D721Med (cell line): ENCODE results near the gene COL23A1.
"Not testable (repeated sequence)": the region's sequence is repeated elsewhere in the genome, so short reads cannot be mapped to it uniquely, and the experiment has no call there.

Experiments
- DNase-seq: peaks from one replicate; pipeline ENCODE4 v3.0.0; 2011; ENCODE audit warnings: low spot score; ENCODE audit not compliant: insufficient read length
- FAIRE-seq: peaks from 2 replicates; lab custom pipeline; 2011; peaks lifted over from hg19 to GRCh38; lab: Jason Lieb, UNC
- CTCF ChIP-seq: IDR thresholded peaks from 2 replicates; pipeline ENCODE4 v1.5.1; 2012; ENCODE audit warnings: mild to moderate bottlenecking, control low read depth; ENCODE audit not compliant: insufficient read depth; ENCODE audit errors: missing control alignments

COL23A1 gene

GRCh38 chr5:178261666-178262600, 328.3 kb downstream of the COL23A1 start:
- no peak for FAIRE-seq

DNA sequence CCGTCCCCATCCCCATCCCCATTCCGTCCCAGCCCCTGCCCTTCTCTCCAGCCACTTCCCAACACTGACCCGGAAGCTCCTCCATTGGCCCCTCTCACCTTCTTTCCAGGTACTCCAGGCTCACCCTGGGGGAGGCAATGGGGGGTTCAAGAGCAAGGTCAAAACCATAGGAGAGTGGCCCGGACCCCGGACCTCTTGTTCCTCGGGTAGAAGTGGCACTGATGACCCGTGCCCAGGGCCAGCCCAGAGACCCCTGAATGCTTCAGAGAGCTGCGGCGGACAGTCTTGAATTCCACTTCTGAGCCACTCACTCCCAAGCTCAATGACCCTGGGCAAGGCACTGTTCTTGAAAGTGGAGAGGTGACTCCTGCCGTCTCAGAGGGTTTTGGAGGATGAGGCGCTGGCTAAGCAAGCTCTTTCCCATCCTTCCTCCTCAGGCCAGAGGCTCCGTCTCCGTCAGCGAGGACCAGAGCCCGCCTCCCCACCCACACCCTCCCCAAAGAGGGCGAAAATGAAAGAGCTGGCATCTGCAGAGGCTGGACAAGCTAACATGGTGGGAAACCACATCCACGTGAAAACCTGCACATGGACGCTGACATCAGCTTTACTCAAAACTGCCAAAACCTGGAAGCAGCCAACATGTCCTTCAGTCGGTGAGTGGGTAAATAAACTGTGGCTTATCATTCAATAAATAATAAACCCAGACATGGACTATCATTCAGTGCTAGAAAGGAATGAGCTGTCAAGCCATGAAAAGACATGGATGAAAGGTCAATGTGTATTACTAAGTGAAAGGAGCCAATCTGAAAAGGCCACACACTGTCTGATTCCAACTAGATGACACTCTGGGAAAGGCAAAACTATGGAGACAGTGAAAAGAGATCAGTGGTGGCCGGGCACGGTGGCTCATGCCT, 330.3 kb downstream of the COL23A1 start:
- FAIRE-seq (no peak), DNase-seq (no peak)
- no peak for TF ChIP-seq CTCF

More at GRCh38 chr5:178261666-178262600, 328.3 kb downstream of the COL23A1 start:
- DNase-seq: no peak
- TF ChIP-seq CTCF: no peak

GRCh38 chr5:178257650-178258049, 332.5 kb downstream of the COL23A1 start:
- no peak for FAIRE-seq

GRCh38 chr5:178256746-178257145, 333.4 kb downstream of the COL23A1 start:
- TF ChIP-seq CTCF: no peak
- no peak for FAIRE-seq
- DNase-seq: no peak

More at GRCh38 chr5:178257650-178258049, 332.5 kb downstream of the COL23A1 start:
- no peak for TF ChIP-seq CTCF
- no peak for DNase-seq

GRCh38 chr5:178253632-178254031, 336.6 kb downstream of the COL23A1 start:
- not testable (repeated sequence) for DNase-seq, FAIRE-seq

DNA sequence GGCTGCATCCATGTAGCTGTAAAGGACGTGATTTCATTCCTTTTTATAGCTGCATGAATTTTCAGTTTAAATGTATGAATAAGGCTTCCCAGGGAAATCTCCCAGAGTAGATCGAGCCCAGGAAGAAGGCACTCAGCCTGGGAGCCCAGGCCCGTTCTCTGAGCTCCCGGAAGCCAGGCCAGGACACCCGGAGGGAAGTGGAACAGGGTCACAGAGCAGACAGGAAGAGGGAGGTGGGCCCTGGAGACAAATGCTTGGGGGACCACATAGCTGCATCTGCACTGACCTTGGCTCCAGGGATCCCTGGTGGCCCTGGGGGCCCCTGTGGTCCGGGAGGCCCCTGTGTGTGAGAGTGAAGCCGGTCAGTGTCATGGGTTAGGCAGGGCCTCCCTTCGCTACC, 337.9 kb downstream of the COL23A1 start:
- no peak for TF ChIP-seq CTCF
- FAIRE-seq (no peak), DNase-seq (no peak)

DNA sequence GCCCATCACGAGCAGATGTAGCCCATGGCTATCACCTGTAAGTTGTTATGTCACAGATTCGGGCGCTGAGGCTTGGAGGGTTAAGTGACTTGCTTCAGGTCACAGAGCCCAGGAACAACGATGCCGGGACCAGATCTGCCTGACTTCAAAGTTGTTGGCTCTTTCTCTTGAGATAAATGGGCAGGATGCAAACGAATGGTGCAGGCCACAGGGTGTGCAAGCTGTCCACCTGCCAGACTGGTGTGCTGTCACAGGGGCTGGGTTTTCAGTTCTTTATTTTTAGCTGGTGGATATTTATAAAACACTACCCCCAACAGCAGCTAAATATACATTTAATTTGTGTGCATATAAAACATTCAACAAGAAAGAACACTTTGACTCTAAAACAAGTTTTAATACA, 339.9 kb downstream of the COL23A1 start:
- FAIRE-seq (no peak), DNase-seq (no peak)
- no peak for TF ChIP-seq CTCF
